ENCODE results near the gene DMXL2.

DNA sequence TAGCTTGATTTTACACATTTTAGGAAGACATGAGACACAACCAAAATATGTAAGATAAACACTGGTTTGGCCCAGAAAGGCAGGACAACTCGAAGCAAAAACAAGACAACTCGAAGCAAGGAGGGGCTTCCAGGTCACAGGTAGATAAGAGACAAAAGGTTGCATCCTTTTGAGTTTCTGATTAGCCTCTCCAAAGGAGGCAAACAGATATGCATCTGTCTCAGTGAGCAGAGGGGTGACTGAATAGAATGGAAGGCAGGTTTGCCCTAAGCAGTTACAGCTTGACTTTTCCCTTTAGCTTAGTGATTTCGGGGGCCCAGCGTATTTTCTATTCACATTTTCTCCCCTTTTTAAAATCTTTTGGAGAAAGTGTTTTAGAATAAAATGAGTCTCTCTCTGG, 206.4 kb downstream of the DMXL2 start:
- TF ChIP-seq EZH2 (IDR thresholded peaks at IDR 0.05; ENCODE audit: insufficient read depth, poor library complexity, severe bottlenecking) (no peak), EZH2phosphoT487 (IDR thresholded peaks at IDR 0.05; ENCODE audit: insufficient read depth, low read depth) (no peak)
